Measurements from ENCODE around the gene TTF1. TPM values are rescaled to one million over a fixed set of nuclear protein-coding genes. Genes with fewer than 3 reads are reported as not detected.

Gene TTF1
- total and polyA plus RNA-seq, 2 of the 13 experiments (the other 11 are each of a cell fraction or from before 2014, with no cell fraction given): 3.4 to 9.8 TPM

DNA sequence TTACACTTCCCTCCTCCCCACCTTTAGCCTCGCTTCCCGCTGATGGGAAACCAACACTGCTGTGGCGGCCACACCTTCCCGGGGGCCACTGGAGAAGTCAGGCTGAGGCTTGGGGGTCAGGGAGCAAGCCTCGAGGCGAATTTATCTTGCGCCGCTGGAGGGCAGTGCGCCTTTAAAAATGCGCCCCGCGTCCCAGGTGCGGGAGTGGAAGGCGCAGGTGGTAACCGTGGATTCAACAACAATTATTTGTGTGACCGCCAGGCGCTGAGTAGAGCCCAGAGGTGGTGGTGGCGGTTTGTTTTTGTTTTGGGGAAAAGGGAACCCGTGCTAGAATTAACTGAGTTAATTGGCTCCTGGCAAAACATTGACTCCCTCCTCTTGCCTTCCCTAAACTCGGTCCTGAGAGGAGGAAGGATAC is 4.5 kb upstream of the TTF1 start (continued):
- TF ChIP-seq, protein P1, sequence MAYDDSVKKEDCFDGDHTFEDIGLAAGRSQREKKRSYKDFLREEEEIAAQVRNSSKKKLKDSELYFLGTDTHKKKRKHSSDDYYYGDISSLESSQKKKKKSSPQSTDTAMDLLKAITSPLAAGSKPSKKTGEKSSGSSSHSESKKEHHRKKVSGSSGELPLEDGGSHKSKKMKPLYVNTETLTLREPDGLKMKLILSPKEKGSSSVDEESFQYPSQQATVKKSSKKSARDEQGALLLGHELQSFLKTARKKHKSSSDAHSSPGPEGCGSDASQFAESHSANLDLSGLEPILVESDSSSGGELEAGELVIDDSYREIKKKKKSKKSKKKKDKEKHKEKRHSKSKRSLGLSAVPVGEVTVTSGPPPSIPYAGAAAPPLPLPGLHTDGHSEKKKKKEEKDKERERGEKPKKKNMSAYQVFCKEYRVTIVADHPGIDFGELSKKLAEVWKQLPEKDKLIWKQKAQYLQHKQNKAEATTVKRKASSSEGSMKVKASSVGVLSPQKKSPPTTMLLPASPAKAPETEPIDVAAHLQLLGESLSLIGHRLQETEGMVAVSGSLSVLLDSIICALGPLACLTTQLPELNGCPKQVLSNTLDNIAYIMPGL (CRISPR knock-in tag; IDR thresholded peaks at IDR 0.05; ENCODE audit: borderline replicate concordance in 1 of 2, low read depth in 1 of 2): peak; percentile 61 to 75; a peak in 2 of 4 replicates
- TF ChIP-seq XRCC5 (optimal IDR thresholded peaks at IDR 0.05; ENCODE audit: low read length) (peak; percentile 33), IRF2 (CRISPR knock-in tag; IDR thresholded peaks at IDR 0.05) (no peak), NCOA5 (CRISPR knock-in tag; IDR thresholded peaks at IDR 0.05) (no peak), ZNF782 (CRISPR knock-in tag; IDR thresholded peaks at IDR 0.05; ENCODE audit: borderline replicate concordance) (no peak), SMAD1 (CRISPR knock-in tag; IDR thresholded peaks at IDR 0.05; ENCODE audit: borderline replicate concordance, low read depth) (no peak), BCL6 (CRISPR knock-in tag; IDR thresholded peaks at IDR 0.05) (no peak), ZFP37 (CRISPR knock-in tag; IDR thresholded peaks at IDR 0.05; ENCODE audit: borderline replicate concordance) (no peak), PATZ1 (CRISPR knock-in tag; IDR thresholded peaks at IDR 0.05) (peak; percentile 52; the same call in 1 of the 2 replicates), MED8 (CRISPR knock-in tag; IDR thresholded peaks at IDR 0.05; ENCODE audit: insufficient replicate concordance) (no peak), ZNF24 (IDR thresholded peaks at IDR 0.05) (no peak), ZBTB7A (CRISPR knock-in tag; IDR thresholded peaks at IDR 0.05) (no peak), ETV5 (CRISPR knock-in tag; IDR thresholded peaks at IDR 0.05; ENCODE audit: borderline replicate concordance) (no peak), RFXANK (CRISPR knock-in tag; IDR thresholded peaks at IDR 0.05) (no peak), PPARG (CRISPR knock-in tag; conservative IDR thresholded peaks at IDR 0.05) (0 out of 2 replicates have a peak, but pooled peaks have one; percentile 24), ZSCAN29 (CRISPR knock-in tag; conservative IDR thresholded peaks at IDR 0.05) (no peak), NCOA1 (CRISPR knock-in tag; IDR thresholded peaks at IDR 0.05) (0 out of 2 replicates have a peak, but pooled peaks have one; percentile 54), STAG1 (CRISPR knock-in tag; IDR thresholded peaks at IDR 0.05) (peak; percentile 91), DRAP1 (CRISPR knock-in tag; IDR thresholded peaks at IDR 0.05) (no peak), RAD21 (CRISPR knock-in tag; IDR thresholded peaks at IDR 0.05) (peak; percentile 88), PRDM10 (CRISPR knock-in tag; IDR thresholded peaks at IDR 0.05; ENCODE audit: low read depth) (0 out of 2 replicates have a peak, but pooled peaks have one; percentile 72)
- TF ChIP-seq, protein P2, sequence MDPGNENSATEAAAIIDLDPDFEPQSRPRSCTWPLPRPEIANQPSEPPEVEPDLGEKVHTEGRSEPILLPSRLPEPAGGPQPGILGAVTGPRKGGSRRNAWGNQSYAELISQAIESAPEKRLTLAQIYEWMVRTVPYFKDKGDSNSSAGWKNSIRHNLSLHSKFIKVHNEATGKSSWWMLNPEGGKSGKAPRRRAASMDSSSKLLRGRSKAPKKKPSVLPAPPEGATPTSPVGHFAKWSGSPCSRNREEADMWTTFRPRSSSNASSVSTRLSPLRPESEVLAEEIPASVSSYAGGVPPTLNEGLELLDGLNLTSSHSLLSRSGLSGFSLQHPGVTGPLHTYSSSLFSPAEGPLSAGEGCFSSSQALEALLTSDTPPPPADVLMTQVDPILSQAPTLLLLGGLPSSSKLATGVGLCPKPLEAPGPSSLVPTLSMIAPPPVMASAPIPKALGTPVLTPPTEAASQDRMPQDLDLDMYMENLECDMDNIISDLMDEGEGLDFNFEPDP (CRISPR knock-in tag; conservative IDR thresholded peaks at IDR 0.05): 0 out of 2 replicates have a peak, but pooled peaks have one; percentile 62

Measured in HepG2 (cell line).